Measurements from ENCODE around the gene LPCAT1. TPM values are rescaled to one million over a fixed set of nuclear protein-coding genes. Genes with fewer than 3 reads are reported as not detected.
A peak's percentile ranks its signal among the peaks of the same experiment; 100 is the strongest.

The LPCAT1 gene
- polyA plus RNA-seq, 4 donors, result 4.5 to 22.3 (median 7.5) TPM

- Histone ChIP-seq H3K27me3 (ENCODE audit: control insufficient read depth in 3 of 3, insufficient read depth in 3 of 3, low read length in 3 of 3) (peaks cover 0 to 13% (median 0%) of the 10 kb centered on the region in 3 donors), H3K4me3 (ENCODE audit: low read depth in 1 of 3, low read length in 3 of 3) (peak overlapping the region; percentile 19 to 78 (median 72)), H3K36me3 (ENCODE audit: control insufficient read depth in 3 of 3, insufficient read depth in 2 of 3, low read depth in 1 of 3, low read length in 3 of 3) (peaks cover 0 to 13% (median 0%) of the 10 kb centered on the region in 3 donors), H3K9me3 (ENCODE audit: control insufficient read depth in 2 of 2, insufficient read depth in 1 of 2, low read depth in 1 of 2, low read length in 1 of 2) (no peaks in the 10 kb centered on the region), H3K4me1 (ENCODE audit: control insufficient read depth in 3 of 3, insufficient read depth in 2 of 3, low read depth in 1 of 3, low read length in 2 of 3) (peaks cover 0 to 16% (median 3%) of the 10 kb centered on the region in 3 donors), H3K27ac (ENCODE audit: low read depth in 1 of 3, low read length in 2 of 3) (peak overlapping the region in 1 of 3 donors; percentile 48)
- FAIRE-seq, result no peak
- DNase-seq, result no peak
- 0% methylated on average over 12 to 48 of the region's 48 CpGs for WGBS, 3 donors
These were observed 324 bp downstream of the LPCAT1 start for GRCh38 chr5:1523480-1523792.

GRCh38 chr5:1522601-1523479 is 920 bp downstream of the LPCAT1 start:
- no peak for FAIRE-seq
- Histone ChIP-seq H3K4me3 (ENCODE audit: low read depth in 1 of 3, low read length in 3 of 3) (peak overlapping the region; percentile 34 to 78 (median 72)), H3K9me3 (ENCODE audit: control insufficient read depth in 2 of 2, insufficient read depth in 1 of 2, low read depth in 1 of 2, low read length in 1 of 2) (no peaks in the 10 kb centered on the region), H3K36me3 (ENCODE audit: control insufficient read depth in 3 of 3, insufficient read depth in 2 of 3, low read depth in 1 of 3, low read length in 3 of 3) (peaks cover 0 to 16% (median 0%) of the 10 kb centered on the region in 3 donors), H3K4me1 (ENCODE audit: control insufficient read depth in 3 of 3, insufficient read depth in 2 of 3, low read depth in 1 of 3, low read length in 2 of 3) (peaks cover 0 to 16% (median 3%) of the 10 kb centered on the region in 3 donors), H3K27ac (ENCODE audit: low read depth in 1 of 3, low read length in 2 of 3) (no peak overlapping the region), H3K27me3 (ENCODE audit: control insufficient read depth in 3 of 3, insufficient read depth in 3 of 3, low read length in 3 of 3) (peaks cover 0 to 13% (median 0%) of the 10 kb centered on the region in 3 donors)
- 4 to 11% (median 7%) methylated on average over 49 to 63 of the region's 63 CpGs for WGBS, 3 donors
- peak; percentile 27 to 43 for DNase-seq

GRCh38 chr5:1521671-1522600 is 1.8 kb downstream of the LPCAT1 start:
- 64 to 87% (median 74%) methylated on average over 28 of the region's 28 CpGs for WGBS, 3 donors
- Histone ChIP-seq H3K27ac (ENCODE audit: low read depth in 1 of 3, low read length in 2 of 3) (no peak overlapping the region), H3K27me3 (ENCODE audit: control insufficient read depth in 3 of 3, insufficient read depth in 3 of 3, low read length in 3 of 3) (peaks cover 0 to 13% (median 0%) of the 10 kb centered on the region in 3 donors), H3K4me3 (ENCODE audit: low read depth in 1 of 3, low read length in 3 of 3) (peak overlapping the region in 1 of 3 donors; percentile 34), H3K36me3 (ENCODE audit: control insufficient read depth in 3 of 3, insufficient read depth in 2 of 3, low read depth in 1 of 3, low read length in 3 of 3) (peaks cover 0 to 21% (median 0%) of the 10 kb centered on the region in 3 donors), H3K9me3 (ENCODE audit: control insufficient read depth in 2 of 2, insufficient read depth in 1 of 2, low read depth in 1 of 2, low read length in 1 of 2) (no peaks in the 10 kb centered on the region), H3K4me1 (ENCODE audit: control insufficient read depth in 3 of 3, insufficient read depth in 2 of 3, low read depth in 1 of 3, low read length in 2 of 3) (peaks cover 0 to 16% (median 3%) of the 10 kb centered on the region in 3 donors)
- no peak for DNase-seq
- FAIRE-seq, result no peak

GRCh38 chr5:1520791-1521453 is 2.8 kb downstream of the LPCAT1 start:
- peaks cover 0 to 23% (median 0%) of the 10 kb centered on the region in 3 donors for H3K36me3 ChIP-seq (ENCODE audit: control insufficient read depth in 3 of 3, insufficient read depth in 2 of 3, low read depth in 1 of 3, low read length in 3 of 3)
- H3K9me3 ChIP-seq (ENCODE audit: control insufficient read depth in 2 of 2, insufficient read depth in 1 of 2, low read depth in 1 of 2, low read length in 1 of 2), result no peaks in the 10 kb centered on the region
- H3K4me3 ChIP-seq (ENCODE audit: low read depth in 1 of 3, low read length in 3 of 3), result no peak overlapping the region
- no peak overlapping the region for H3K27ac ChIP-seq (ENCODE audit: low read depth in 1 of 3, low read length in 2 of 3)
- DNase-seq (no peak), FAIRE-seq (no peak)
- peaks cover 0 to 16% (median 3%) of the 10 kb centered on the region in 3 donors for H3K4me1 ChIP-seq (ENCODE audit: control insufficient read depth in 3 of 3, insufficient read depth in 2 of 3, low read depth in 1 of 3, low read length in 2 of 3)
- WGBS, 3 donors, result 92 to 96% (median 95%) methylated on average over 13 of the region's 13 CpGs
- peaks cover 0 to 13% (median 0%) of the 10 kb centered on the region in 3 donors for H3K27me3 ChIP-seq (ENCODE audit: control insufficient read depth in 3 of 3, insufficient read depth in 3 of 3, low read length in 3 of 3)

GRCh38 chr5:1519631-1520210 is 4.0 kb downstream of the LPCAT1 start:
- FAIRE-seq, result no peak
- H3K36me3 ChIP-seq (ENCODE audit: control insufficient read depth in 3 of 3, insufficient read depth in 2 of 3, low read depth in 1 of 3, low read length in 3 of 3), result peaks cover 0 to 23% (median 0%) of the 10 kb centered on the region in 3 donors
- DNase-seq, result no peak

GRCh38 chr5:1517838-1518237 is 5.9 kb downstream of the LPCAT1 start:
- DNase-seq, result no peak
- peaks cover 0 to 12% (median 0%) of the 10 kb centered on the region in 3 donors for H3K27me3 ChIP-seq (ENCODE audit: control insufficient read depth in 3 of 3, insufficient read depth in 3 of 3, low read length in 3 of 3)

More at GRCh38 chr5:1519631-1520210, 4.0 kb downstream of the LPCAT1 start:
- no peaks in the 10 kb centered on the region for H3K9me3 ChIP-seq (ENCODE audit: control insufficient read depth in 2 of 2, insufficient read depth in 1 of 2, low read depth in 1 of 2, low read length in 1 of 2)
- WGBS, 3 donors, result 89 to 92% (median 92%) methylated on average over 12 of the region's 12 CpGs
- peaks cover 0 to 13% (median 0%) of the 10 kb centered on the region in 3 donors for H3K27me3 ChIP-seq (ENCODE audit: control insufficient read depth in 3 of 3, insufficient read depth in 3 of 3, low read length in 3 of 3)
- no peak overlapping the region for H3K4me3 ChIP-seq (ENCODE audit: low read depth in 1 of 3, low read length in 3 of 3)
- no peak overlapping the region for H3K27ac ChIP-seq (ENCODE audit: low read depth in 1 of 3, low read length in 2 of 3)
- H3K4me1 ChIP-seq (ENCODE audit: control insufficient read depth in 3 of 3, insufficient read depth in 2 of 3, low read depth in 1 of 3, low read length in 2 of 3), result peaks cover 0 to 16% (median 3%) of the 10 kb centered on the region in 3 donors

GRCh38 chr5:1516615-1517601 is 6.9 kb downstream of the LPCAT1 start:
- Histone ChIP-seq H3K9me3 (ENCODE audit: control insufficient read depth in 2 of 2, insufficient read depth in 1 of 2, low read depth in 1 of 2, low read length in 1 of 2) (no peaks in the 10 kb centered on the region), H3K4me3 (ENCODE audit: low read depth in 1 of 3, low read length in 3 of 3) (no peak overlapping the region), H3K4me1 (ENCODE audit: control insufficient read depth in 3 of 3, insufficient read depth in 2 of 3, low read depth in 1 of 3, low read length in 2 of 3) (peaks cover 0 to 2% (median 0%) of the 10 kb centered on the region in 3 donors), H3K36me3 (ENCODE audit: control insufficient read depth in 3 of 3, insufficient read depth in 2 of 3, low read depth in 1 of 3, low read length in 3 of 3) (peaks cover 0 to 35% (median 6%) of the 10 kb centered on the region in 3 donors), H3K27me3 (ENCODE audit: control insufficient read depth in 3 of 3, insufficient read depth in 3 of 3, low read length in 3 of 3) (peaks cover 0 to 3% (median 0%) of the 10 kb centered on the region in 3 donors), H3K27ac (ENCODE audit: low read depth in 1 of 3, low read length in 2 of 3) (peak overlapping the region in 1 of 3 donors; percentile 13)
- no peak for FAIRE-seq
- DNase-seq, result no peak
- WGBS, 3 donors, result 82 to 83% (median 83%) methylated on average over 17 to 19 of the region's 19 CpGs

More at GRCh38 chr5:1517838-1518237, 5.9 kb downstream of the LPCAT1 start:
- no peak overlapping the region for H3K4me3 ChIP-seq (ENCODE audit: low read depth in 1 of 3, low read length in 3 of 3)
- no peak overlapping the region for H3K27ac ChIP-seq (ENCODE audit: low read depth in 1 of 3, low read length in 2 of 3)
- 87 to 90% (median 88%) methylated on average over 20 of the region's 20 CpGs for WGBS, 3 donors
- peaks cover 0 to 28% (median under 1%) of the 10 kb centered on the region in 3 donors for H3K36me3 ChIP-seq (ENCODE audit: control insufficient read depth in 3 of 3, insufficient read depth in 2 of 3, low read depth in 1 of 3, low read length in 3 of 3)
- no peak for FAIRE-seq
- H3K4me1 ChIP-seq (ENCODE audit: control insufficient read depth in 3 of 3, insufficient read depth in 2 of 3, low read depth in 1 of 3, low read length in 2 of 3), result peaks cover 0 to 11% (median 3%) of the 10 kb centered on the region in 3 donors
- no peaks in the 10 kb centered on the region for H3K9me3 ChIP-seq (ENCODE audit: control insufficient read depth in 2 of 2, insufficient read depth in 1 of 2, low read depth in 1 of 2, low read length in 1 of 2)

Data from small intestine (tissue), 7 donors.